K562 (cell line): ENCODE data around the gene SIGLEC5. TPM values are rescaled to one million over a fixed set of nuclear protein-coding genes. Genes with fewer than 3 reads are reported as not detected.

Experiments
- C11orf30 ChIP-seq: fragments of 450-650 bp; IDR thresholded peaks from 2 replicates; pipeline ENCODE4 v1.6.1; 2016; ENCODE audit warnings: low read depth, mild to moderate bottlenecking
- FOXP1 ChIP-seq: sonication (generic); formaldehyde crosslinking; IDR thresholded peaks from 2 replicates; pipeline ENCODE4 v1.8.0; 2022; ENCODE audit warnings: mild to moderate bottlenecking, missing genetic modification reagents
- GATA2 ChIP-seq: sonication (generic); formaldehyde crosslinking; IDR thresholded peaks from 2 replicates; pipeline ENCODE4 v1.4.0; 2020; ENCODE audit warnings: mild to moderate bottlenecking, missing genetic modification reagents
- KLF10 ChIP-seq: fragments of 250-450 bp; sonication (Bioruptor Pico); IDR thresholded peaks from 2 replicates; pipeline ENCODE4 v1.6.1; 2021; ENCODE audit warnings: matching md5 sums
- NONO ChIP-seq, 2 experiments: fragments of 200-400 bp in 1 of 2; fragments of 450-650 bp in 1 of 2; formaldehyde crosslinking in 1 of 2; IDR thresholded peaks; 2 replicates each; pipeline ENCODE4 v1.6.1; 2017; ENCODE audit warnings: low read depth in 2 of 2, mild to moderate bottlenecking in 2 of 2, moderate library complexity in 2 of 2, low read length in 1 of 2
- NR2C1 ChIP-seq, 2 experiments: fragments of 450-650 bp; IDR thresholded peaks; 2 replicates each; pipeline ENCODE4 v1.6.1; 2017; ENCODE audit warnings: mild to moderate bottlenecking in 2 of 2, antibody characterized with exemption in 1 of 2, inconsistent platforms in 1 of 2, missing compliant biosample characterization in 1 of 2, missing genetic modification characterization in 1 of 2
- PHB ChIP-seq: fragments of 250-450 bp; sonication (Bioruptor Pico); IDR thresholded peaks from 2 replicates; pipeline ENCODE4 v1.5.0; 2021
- PTRF ChIP-seq: fragments of 450-650 bp; IDR thresholded peaks from 2 replicates; pipeline ENCODE4 v1.6.1; 2016; ENCODE audit warnings: mild to moderate bottlenecking, missing genetic modification characterization, missing compliant biosample characterization
- PYGO2 ChIP-seq: fragments of 450-650 bp; IDR thresholded peaks from 2 replicates; pipeline ENCODE4 v1.6.1; 2016; ENCODE audit warnings: mild to moderate bottlenecking, missing genetic modification characterization, moderate library complexity, missing compliant biosample characterization
- RUNX1 ChIP-seq: sonication (generic); IDR thresholded peaks from 2 replicates; pipeline ENCODE4 v1.6.1; 2016; ENCODE audit warnings: antibody characterized with exemption, low read depth
- SNIP1 ChIP-seq: fragments of 450-650 bp; IDR thresholded peaks from 2 replicates; pipeline ENCODE4 v1.7.1; 2017; ENCODE audit warnings: low read depth, mild to moderate bottlenecking
- SRSF3 ChIP-seq: fragments of 200-400 bp; formaldehyde crosslinking; IDR thresholded peaks from 2 replicates; pipeline ENCODE4 v1.6.1; 2016; ENCODE audit warnings: mild to moderate bottlenecking, low read length, moderate library complexity; ENCODE audit not compliant: insufficient read depth
- STAG1 ChIP-seq: sonication (generic); formaldehyde crosslinking; IDR thresholded peaks from 2 replicates; pipeline ENCODE4 v1.5.0; 2020; ENCODE audit warnings: missing genetic modification reagents, borderline replicate concordance
- TCF3 ChIP-seq: sonication (generic); formaldehyde crosslinking; IDR thresholded peaks from 2 replicates; pipeline ENCODE4 v1.4.0; 2020; ENCODE audit warnings: mild to moderate bottlenecking, missing genetic modification reagents
- TCFL5 ChIP-seq: fragments of 250-450 bp; sonication (Bioruptor Pico); conservative IDR thresholded peaks from 2 replicates; pipeline ENCODE4 v1.6.1; 2021; ENCODE audit warnings: mild to moderate bottlenecking, moderate library complexity, matching md5 sums
- TRIM24 ChIP-seq, 2 experiments: fragments of 450-650 bp; IDR thresholded peaks; 2 replicates each; pipeline ENCODE4 v1.6.1; 2016
- ZBTB7A ChIP-seq: IDR thresholded peaks from 2 replicates; pipeline ENCODE4 v1.6.1; 2011; ENCODE audit warnings: low read depth, mild to moderate bottlenecking, low read length, moderate library complexity, borderline replicate concordance; ENCODE audit not compliant: control insufficient read depth
- ZKSCAN8 ChIP-seq: fragments of 200-800 bp; sonication (Bioruptor generic); IDR thresholded peaks from 2 replicates; pipeline ENCODE4 v1.6.1; 2016; ENCODE audit warnings: missing genetic modification characterization, missing compliant biosample characterization
- ZNF174 ChIP-seq: fragments of 250-450 bp; sonication (Bioruptor Pico); IDR thresholded peaks from 2 replicates; pipeline ENCODE4 v1.4.0; 2020; ENCODE audit warnings: mild to moderate bottlenecking
- ZNF311 ChIP-seq: fragments of 250-450 bp; sonication (Bioruptor Pico); IDR thresholded peaks from 2 replicates; pipeline ENCODE4 v1.4.0; 2020; ENCODE audit warnings: mild to moderate bottlenecking, moderate library complexity
- ZNF384 ChIP-seq: IDR thresholded peaks from 2 replicates; pipeline ENCODE4 v1.6.1; 2012; ENCODE audit warnings: low read depth, low read length, improper control_type of control experiment
- ZNF445 ChIP-seq: fragments of 250-450 bp; sonication (Bioruptor Pico); IDR thresholded peaks from 2 replicates; pipeline ENCODE4 v1.4.0; 2020; ENCODE audit warnings: low read depth, mild to moderate bottlenecking, moderate library complexity
- ZSCAN32 ChIP-seq: fragments of 450-650 bp; formaldehyde crosslinking; IDR thresholded peaks from 2 replicates; pipeline ENCODE4 v1.4.0; 2020; ENCODE audit warnings: mild to moderate bottlenecking, moderate library complexity
- polyA plus RNA-seq, 8 experiments: library from polyadenylated mRNA; depleted of rRNA in 4 of 8; stranded (reverse) in 5 of 8; unstranded in 3 of 8; fragments of >200 nt; fragmentation: Nextera tagmentation in 2 of 8; fragmentation: Illumina TruSeq in 1 of 8; extraction: Ambion mirVana in 2 of 8; extraction: Trizol in 1 of 8; gene quantifications; 2 replicates each; pipeline versions ENCODE4 v1.2.1 to v1.2.3, GENCODE V29; 2011 to 2014; ENCODE audit warnings: inconsistent platforms in 1 of 8, missing spikeins in 1 of 8
- total RNA-seq, 7 experiments: library from RNA; depleted of rRNA in 6 of 7; stranded (reverse); fragments of >200 nt in 6 of 7; fragmentation: Illumina TruSeq in 2 of 7; extraction: Trizol in 2 of 7; gene quantifications; 2 replicates each; pipeline versions ENCODE4 v1.2.1 to v1.2.3, GENCODE V29; 2011 to 2021; ENCODE audit warnings: low replicate concordance in 1 of 7
- TF ChIP-seq, protein P1 (sequence below): sonication (generic); formaldehyde crosslinking; IDR thresholded peaks from 2 replicates; pipeline ENCODE4 v1.8.0; 2022; ENCODE audit warnings: mild to moderate bottlenecking, missing genetic modification reagents
- TF ChIP-seq, protein P2 (sequence below): sonication (generic); formaldehyde crosslinking; IDR thresholded peaks from 2 replicates; pipeline ENCODE4 v1.8.0; 2022; ENCODE audit warnings: missing genetic modification reagents, mild to moderate bottlenecking, borderline replicate concordance

SIGLEC5 gene
- total and polyA plus RNA-seq, 9 of the 15 experiments (the other 6 are each of a cell fraction or from before 2014, with no cell fraction given) = 0.14 TPM; not detected in 8

DNA sequence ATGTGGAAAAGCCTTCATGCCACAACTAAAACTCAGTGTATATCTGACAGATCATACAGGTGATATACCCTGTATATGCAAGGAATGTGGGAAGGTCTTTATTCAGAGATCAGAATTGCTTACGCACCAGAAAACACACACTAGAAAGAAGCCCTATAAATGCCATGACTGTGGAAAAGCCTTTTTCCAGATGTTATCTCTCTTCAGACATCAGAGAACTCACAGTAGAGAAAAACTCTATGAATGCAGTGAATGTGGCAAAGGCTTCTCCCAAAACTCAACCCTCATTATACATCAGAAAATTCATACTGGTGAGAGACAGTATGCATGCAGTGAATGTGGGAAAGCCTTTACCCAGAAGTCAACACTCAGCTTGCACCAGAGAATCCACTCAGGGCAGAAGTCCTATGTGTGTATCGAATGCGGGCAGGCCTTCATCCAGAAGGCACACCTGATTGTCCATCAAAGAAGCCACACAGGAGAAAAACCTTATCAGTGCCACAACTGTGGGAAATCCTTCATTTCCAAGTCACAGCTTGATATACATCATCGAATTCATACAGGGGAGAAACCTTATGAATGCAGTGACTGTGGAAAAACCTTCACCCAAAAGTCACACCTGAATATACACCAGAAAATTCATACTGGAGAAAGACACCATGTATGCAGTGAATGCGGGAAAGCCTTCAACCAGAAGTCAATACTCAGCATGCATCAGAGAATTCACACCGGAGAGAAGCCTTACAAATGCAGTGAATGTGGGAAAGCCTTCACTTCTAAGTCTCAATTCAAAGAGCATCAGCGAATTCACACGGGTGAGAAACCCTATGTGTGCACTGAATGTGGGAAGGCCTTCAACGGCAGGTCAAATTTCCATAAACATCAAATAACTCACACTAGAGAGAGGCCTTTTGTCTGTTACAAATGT, 42.7 kb downstream of the SIGLEC5 start (continued):
- TF ChIP-seq ZBTB7A (no peak), ZKSCAN8 (CRISPR knock-in tag) (no peak), PHB (CRISPR knock-in tag) (no peak), TCFL5 (CRISPR knock-in tag) (no peak), C11orf30 (no peak), GATA2 (peak; percentile 49; the same call in 1 of the 2 replicates), PYGO2 (tag) (no peak), NONO (IDR thresholded peaks at IDR 0.05; ENCODE audit: low read depth in 2 of 2, low read length in 1 of 2) (no peak), ZNF445 (CRISPR knock-in tag) (peak; percentile 29; the same call in 1 of the 2 replicates), SRSF3 (no peak), PTRF (tag) (no peak), ZSCAN32 (CRISPR knock-in tag) (no peak), RUNX1 (no peak), ZNF384 (no peak), TRIM24 (IDR thresholded peaks at IDR 0.05) (peak in 1 of 2 experiments; percentile 52; a peak in 2 of 4 replicates), FOXP1 (CRISPR knock-in tag) (no peak), ZNF174 (no peak), KLF10 (CRISPR knock-in tag) (no peak), STAG1 (CRISPR knock-in tag) (no peak), NR2C1 (IDR thresholded peaks at IDR 0.05) (no peak), NR2C1 (tag; IDR thresholded peaks at IDR 0.05) (no peak), TCF3 (CRISPR knock-in tag) (no peak), SNIP1 (no peak), ZNF311 (no peak)
- TF ChIP-seq, protein P1, sequence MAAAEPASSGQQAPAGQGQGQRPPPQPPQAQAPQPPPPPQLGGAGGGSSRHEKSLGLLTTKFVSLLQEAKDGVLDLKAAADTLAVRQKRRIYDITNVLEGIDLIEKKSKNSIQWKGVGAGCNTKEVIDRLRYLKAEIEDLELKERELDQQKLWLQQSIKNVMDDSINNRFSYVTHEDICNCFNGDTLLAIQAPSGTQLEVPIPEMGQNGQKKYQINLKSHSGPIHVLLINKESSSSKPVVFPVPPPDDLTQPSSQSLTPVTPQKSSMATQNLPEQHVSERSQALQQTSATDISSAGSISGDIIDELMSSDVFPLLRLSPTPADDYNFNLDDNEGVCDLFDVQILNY (CRISPR knock-in tag) = no peak
- TF ChIP-seq, protein P2, sequence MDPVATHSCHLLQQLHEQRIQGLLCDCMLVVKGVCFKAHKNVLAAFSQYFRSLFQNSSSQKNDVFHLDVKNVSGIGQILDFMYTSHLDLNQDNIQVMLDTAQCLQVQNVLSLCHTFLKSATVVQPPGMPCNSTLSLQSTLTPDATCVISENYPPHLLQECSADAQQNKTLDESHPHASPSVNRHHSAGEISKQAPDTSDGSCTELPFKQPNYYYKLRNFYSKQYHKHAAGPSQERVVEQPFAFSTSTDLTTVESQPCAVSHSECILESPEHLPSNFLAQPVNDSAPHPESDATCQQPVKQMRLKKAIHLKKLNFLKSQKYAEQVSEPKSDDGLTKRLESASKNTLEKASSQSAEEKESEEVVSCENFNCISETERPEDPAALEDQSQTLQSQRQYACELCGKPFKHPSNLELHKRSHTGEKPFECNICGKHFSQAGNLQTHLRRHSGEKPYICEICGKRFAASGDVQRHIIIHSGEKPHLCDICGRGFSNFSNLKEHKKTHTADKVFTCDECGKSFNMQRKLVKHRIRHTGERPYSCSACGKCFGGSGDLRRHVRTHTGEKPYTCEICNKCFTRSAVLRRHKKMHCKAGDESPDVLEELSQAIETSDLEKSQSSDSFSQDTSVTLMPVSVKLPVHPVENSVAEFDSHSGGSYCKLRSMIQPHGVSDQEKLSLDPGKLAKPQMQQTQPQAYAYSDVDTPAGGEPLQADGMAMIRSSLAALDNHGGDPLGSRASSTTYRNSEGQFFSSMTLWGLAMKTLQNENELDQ (CRISPR knock-in tag) = no peak
